ENCODE data around the gene SELENOT. TPM values are rescaled to one million over a fixed set of nuclear protein-coding genes. Genes with fewer than 3 reads are reported as not detected.
"Not testable (repeated sequence)": the region's sequence is repeated elsewhere in the genome, so short reads cannot be mapped to it uniquely, and the experiment has no call there.

The SELENOT gene
- total RNA-seq, 1 donor: 186 TPM

DNA sequence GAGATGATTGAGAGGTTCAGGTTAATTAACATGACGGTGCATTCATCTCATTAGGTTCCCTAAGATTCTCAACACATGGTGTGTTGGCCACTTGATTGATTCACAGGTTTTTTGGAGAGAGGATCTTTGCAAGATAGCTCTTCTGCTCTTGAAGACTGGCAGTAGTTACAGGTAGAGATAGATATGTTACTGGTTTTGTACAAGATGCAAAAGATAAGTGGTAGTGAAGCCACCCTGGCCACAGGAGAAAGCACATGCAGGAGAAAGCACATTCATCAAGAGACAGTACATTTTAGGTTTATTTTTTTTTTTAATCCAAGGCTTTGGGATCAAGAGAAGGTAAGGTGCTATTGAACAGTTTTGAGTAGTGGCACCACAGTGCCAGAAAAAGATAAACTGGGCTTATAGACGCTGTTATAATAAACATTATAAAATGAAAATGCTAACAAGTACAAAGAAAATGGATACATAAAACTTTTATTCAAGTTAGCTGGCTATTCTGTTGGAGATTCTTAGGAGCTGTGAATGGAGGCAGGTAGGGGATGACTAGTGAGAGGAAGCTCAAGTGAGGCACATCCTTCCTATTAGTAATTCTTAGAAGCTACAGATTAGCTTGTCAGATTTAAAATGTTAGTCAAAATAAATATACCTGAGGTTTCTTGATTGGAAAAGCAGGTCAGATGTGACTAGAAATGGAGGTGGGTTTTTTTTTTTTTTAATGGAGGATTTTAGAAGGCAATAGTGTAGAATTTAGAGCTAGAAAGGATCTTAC, 10.8 kb downstream of the SELENOT start:
- no peak overlapping the region for H3K4me3 ChIP-seq (ENCODE audit: low read depth, low read length)
- no peak for DNase-seq (ENCODE audit: low read depth)
- TF ChIP-seq, protein P1, sequence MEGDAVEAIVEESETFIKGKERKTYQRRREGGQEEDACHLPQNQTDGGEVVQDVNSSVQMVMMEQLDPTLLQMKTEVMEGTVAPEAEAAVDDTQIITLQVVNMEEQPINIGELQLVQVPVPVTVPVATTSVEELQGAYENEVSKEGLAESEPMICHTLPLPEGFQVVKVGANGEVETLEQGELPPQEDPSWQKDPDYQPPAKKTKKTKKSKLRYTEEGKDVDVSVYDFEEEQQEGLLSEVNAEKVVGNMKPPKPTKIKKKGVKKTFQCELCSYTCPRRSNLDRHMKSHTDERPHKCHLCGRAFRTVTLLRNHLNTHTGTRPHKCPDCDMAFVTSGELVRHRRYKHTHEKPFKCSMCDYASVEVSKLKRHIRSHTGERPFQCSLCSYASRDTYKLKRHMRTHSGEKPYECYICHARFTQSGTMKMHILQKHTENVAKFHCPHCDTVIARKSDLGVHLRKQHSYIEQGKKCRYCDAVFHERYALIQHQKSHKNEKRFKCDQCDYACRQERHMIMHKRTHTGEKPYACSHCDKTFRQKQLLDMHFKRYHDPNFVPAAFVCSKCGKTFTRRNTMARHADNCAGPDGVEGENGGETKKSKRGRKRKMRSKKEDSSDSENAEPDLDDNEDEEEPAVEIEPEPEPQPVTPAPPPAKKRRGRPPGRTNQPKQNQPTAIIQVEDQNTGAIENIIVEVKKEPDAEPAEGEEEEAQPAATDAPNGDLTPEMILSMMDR (IDR thresholded peaks at IDR 0.05; ENCODE audit: insufficient read depth, low read depth, low read length): no peak

DNA sequence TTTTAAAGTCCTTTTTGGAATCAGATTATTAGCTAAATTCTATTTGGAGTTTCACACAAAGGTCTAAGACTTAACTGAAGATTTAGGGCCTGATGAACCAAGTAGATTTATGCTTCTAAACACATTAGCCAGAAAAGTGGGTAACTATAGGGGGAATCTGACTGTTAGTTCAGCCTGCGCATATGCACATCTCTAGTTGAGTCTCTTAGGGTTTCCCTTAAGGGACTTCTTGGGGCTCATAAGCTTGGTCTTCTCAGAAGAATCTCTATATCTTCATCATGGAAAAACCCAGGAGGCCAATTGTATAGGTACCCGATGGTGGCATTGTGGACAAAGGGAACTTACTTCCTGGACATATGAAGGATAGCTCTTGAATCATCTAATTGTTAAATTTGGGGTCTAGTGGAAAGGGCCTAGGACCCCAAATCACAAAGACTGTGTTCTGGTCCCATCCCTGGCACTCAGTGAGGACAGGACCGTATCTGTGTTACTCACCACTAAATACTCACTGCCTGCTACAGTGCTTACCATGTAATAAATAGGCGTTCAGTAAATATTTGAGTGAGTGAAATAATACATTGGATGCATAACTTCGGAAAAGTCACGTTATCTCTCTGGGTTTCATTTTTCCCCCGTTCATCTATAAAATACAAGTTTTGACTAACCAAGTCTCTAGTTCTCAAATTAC, 17.0 kb downstream of the SELENOT start:
- no peak for DNase-seq (ENCODE audit: low read depth)
- TF ChIP-seq, protein P1 (IDR thresholded peaks at IDR 0.05; ENCODE audit: insufficient read depth, low read depth, low read length): no peak
- no peak overlapping the region for H3K4me3 ChIP-seq (ENCODE audit: low read depth, low read length)

DNA sequence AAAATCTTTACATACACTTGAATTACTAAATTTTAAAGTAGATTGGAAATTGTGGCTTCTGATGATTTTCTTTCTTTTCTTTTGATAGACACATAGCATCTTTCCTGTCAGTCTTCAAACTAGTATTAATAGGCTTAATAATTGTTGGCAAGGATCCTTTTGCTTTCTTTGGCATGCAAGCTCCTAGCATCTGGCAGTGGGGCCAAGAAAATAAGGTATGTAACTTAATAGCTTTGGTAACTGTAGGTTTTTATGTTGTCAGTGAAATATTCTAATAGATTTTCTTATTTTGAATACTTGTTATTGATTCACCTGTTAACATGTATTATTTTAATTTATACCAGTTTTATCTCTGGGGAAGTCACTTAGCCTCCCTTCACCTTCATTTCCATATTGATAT, 19.8 kb downstream of the SELENOT start:
- not testable (repeated sequence) for H3K4me3 ChIP-seq (ENCODE audit: low read depth, low read length); DNase-seq (ENCODE audit: low read depth)

DNA sequence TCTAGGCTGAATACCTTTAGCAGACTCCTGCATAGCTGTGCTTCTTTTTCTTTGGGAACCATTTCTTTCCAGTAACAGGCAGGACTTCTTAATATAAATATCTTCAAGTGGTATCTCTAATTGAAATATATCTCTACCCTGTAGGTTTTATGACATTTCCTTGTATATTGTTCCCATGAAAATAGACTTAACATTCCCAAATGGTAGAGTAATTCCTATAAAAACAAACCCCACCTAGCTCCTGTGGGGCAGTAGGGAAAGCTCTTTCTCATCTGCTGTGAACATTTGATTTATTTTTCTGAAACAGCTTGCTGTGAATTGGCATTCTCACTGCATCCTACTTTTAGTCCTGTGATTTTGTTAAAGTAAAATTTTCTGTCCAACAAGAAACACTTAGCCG, 20.8 kb downstream of the SELENOT start:
- TF ChIP-seq, protein P1 (IDR thresholded peaks at IDR 0.05; ENCODE audit: insufficient read depth, low read depth, low read length): no peak
- H3K4me3 ChIP-seq (ENCODE audit: low read depth, low read length): no peak overlapping the region
- no peak for DNase-seq (ENCODE audit: low read depth)

DNA sequence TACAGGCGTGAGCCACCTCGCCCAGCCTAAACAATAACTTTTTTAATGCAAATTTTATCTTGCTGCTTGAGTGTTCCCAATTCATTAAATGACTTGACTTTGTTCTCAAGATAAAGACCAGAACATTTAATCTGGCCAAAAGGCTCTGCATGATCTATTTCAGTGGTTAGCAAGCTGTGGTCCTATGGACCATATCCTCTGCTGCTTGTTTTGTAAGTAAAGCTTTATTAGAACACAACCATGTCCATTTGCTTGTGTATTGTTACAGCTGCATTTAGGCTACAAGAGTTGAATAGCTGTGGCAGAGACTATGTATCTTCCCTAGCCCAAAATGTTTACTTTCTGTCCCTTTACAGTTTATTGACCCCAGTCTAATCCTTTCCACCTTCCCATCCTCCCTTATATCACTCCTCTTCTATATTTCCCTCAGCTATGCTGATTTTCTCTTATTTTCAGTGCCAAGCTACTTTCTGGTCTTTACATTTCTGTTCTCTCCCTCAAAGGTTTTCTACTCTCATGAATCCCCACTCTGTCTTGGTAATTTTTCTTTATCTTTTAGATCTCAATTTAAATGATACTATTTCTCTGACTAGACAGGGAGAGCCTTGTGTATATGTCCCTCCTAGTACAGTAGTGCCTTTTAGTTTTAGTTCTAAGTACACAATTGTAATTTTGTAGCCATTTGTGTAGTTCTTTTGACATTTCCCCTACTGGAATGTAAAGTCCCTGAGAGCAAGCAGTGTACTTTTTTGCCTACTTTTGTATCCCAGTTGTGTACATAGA, 23.2 kb downstream of the SELENOT start:
- H3K4me3 ChIP-seq (ENCODE audit: low read depth, low read length): no peak overlapping the region
- TF ChIP-seq, protein P1 (IDR thresholded peaks at IDR 0.05; ENCODE audit: insufficient read depth, low read depth, low read length): no peak

DNA sequence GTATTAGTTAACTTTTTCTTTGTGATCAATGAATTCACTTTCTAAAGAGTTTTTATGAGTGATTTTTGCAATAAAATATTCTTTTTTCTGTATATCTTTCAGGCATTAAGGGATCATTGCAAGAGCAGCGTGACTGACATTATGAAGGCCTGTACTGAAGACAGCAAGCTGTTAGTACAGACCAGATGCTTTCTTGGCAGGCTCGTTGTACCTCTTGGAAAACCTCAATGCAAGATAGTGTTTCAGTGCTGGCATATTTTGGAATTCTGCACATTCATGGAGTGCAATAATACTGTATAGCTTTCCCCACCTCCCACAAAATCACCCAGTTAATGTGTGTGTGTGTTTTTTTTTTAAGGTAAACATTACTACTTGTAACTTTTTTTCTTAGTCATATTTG, 24.4 kb downstream of the SELENOT start:
- peak; percentile 50 for DNase-seq (ENCODE audit: low read depth)
- TF ChIP-seq, protein P1 (IDR thresholded peaks at IDR 0.05; ENCODE audit: insufficient read depth, low read depth, low read length): no peak
- H3K4me3 ChIP-seq (ENCODE audit: low read depth, low read length): no peak overlapping the region

More for the DNA sequence above, 23.2 kb downstream of the SELENOT start:
- no peak for DNase-seq (ENCODE audit: low read depth)
